ENCODE results near the gene ZNF366.
"Not testable (repeated sequence)": the region's sequence is repeated elsewhere in the genome, so short reads cannot be mapped to it uniquely, and the experiment has no call there.

The ZNF366 gene

GRCh38 chr5:72436796-72437471, 70.3 kb downstream of the ZNF366 start:
- DNase-seq = no peak

GRCh38 chr5:72434781-72435437, 72.3 kb downstream of the ZNF366 start:
- no peak for DNase-seq

DNA sequence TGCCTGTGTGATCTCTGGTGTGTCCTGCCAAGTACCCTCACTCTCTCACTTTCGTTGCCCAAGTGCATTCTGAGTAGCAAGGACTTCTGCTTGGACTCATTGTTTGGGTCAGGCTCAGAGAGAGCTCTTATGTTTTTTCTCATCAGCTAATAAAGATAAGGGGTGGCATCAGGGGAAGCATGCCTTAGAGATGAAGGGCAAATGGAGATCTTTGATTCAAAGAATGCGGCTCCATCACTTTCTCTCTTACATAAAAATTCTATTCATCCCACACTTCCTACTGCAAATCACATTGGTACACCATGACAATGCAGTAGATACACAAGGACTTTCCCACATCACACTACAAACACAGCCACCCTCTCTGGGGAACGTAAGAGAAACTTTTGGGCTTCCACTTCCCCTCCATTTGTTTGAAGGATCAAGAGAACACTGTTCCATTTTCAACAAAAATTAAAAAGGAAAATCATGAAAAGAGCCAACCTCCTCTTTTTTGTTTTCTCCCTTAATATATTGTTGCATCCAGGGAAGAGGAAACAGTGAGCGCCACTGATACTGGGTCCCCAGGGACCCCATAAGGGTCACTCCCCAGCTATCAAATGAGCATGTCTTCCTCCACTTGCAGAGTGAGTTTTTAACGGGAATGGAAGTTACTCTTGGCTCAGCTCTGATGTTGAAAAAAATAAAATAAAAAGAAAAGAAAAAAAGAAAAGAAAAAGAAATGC, 73.0 kb downstream of the ZNF366 start:
- no peak for DNase-seq

DNA sequence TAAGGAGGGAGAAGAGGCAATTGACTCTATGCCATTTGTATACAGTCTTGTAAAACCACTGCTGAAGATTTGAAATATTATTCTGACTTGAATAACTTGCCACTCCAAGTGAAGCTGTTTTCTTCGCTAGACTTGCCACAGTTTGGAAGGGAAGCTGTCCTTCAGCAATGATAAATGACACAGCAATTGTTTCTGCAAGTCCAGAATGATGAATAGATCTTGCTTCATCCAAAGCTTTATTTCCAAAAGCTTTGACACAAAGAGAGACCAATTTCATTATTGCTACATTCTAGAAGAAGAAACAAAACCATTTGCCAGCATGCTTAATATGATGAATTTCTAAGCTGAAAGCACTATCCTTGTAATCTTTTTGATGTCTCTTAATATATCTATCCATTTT, 73.7 kb downstream of the ZNF366 start:
- no peak for DNase-seq

GRCh38 chr5:72428669-72429068, 78.5 kb downstream of the ZNF366 start:
- no peak for DNase-seq

- no peak for DNase-seq
These were observed 79.4 kb downstream of the ZNF366 start for GRCh38 chr5:72427488-72428437.

DNA sequence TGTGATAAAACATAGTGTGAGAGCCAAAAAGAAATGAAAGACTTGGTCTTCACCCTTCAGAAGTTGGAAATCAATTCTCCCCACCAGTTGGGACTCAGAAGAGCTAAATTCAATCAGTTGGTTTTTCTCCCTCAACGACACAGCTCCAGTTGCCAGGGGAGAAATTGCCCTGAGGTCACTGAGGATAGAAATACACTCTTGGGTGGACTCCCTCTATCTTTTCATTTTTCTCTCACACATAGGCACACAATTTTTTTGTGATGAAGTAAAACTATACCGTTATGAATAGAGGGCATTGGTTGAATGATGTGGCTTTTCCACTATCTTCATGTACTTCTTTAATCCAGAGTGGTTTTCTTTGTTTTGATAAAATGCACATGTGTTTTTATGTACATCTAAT, 80.2 kb downstream of the ZNF366 start:
- DNase-seq = no peak

DNA sequence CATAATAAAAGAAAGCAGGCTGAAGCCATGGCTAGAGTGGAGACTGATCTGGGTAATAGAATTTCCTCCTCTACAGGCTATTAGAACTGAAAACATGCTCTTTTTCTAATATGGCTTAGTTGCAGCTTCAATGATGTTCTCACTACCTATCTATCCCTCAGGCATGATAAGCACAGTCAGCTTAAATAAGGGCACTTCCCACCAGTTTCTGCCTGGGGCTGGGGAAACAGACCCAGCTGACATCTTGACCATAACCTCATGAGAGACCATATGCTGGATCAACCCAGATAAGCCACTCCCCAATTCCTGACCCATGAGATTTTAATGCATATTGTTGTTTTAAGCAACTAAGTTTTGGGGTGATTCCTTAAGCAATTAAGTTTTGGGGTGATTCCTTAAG, 81.2 kb downstream of the ZNF366 start:
- no peak for DNase-seq

GRCh38 chr5:72418271-72418670, 88.9 kb downstream of the ZNF366 start:
- no peak for DNase-seq

- DNase-seq = no peak
These were observed 89.7 kb downstream of the ZNF366 start for GRCh38 chr5:72417333-72418062.

DNA sequence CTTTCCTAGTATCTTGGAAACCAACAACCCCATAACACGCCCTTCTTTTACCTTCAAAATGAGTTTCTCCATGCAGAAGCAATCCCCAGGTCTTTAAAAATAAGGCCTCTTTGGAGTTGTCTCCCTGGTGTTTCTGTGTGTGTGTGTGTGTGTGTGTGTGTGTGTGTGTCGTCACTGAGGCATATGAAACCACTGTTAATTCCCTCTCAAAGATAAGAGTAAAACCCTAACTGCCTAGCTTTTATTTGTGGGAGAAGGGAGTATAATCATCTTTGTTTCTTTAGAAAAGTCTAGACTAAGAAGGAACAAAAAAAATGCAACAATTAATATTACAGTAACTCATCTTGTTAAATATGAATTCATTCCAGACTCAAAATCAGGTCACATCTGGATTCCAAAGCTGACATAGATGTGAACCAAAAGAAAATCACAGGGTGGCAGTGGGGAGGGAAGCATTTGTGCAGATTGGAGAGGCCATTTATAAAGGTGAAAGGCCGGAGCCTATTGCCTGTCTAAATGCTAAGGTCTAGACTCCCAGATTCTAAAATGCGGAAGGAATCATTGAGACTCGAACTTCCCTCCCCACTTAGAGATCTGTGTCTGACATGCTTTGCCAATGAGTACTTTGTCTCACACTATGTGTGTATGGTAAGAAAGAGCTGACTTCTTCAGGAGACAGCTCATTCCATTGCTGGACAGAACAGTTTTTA, 91.4 kb downstream of the ZNF366 start:
- no peak for DNase-seq

- no peak for DNase-seq
These were observed 94.7 kb downstream of the ZNF366 start for GRCh38 chr5:72412283-72413055.

GRCh38 chr5:72410688-72411295, 96.4 kb downstream of the ZNF366 start:
- DNase-seq = no peak

DNA sequence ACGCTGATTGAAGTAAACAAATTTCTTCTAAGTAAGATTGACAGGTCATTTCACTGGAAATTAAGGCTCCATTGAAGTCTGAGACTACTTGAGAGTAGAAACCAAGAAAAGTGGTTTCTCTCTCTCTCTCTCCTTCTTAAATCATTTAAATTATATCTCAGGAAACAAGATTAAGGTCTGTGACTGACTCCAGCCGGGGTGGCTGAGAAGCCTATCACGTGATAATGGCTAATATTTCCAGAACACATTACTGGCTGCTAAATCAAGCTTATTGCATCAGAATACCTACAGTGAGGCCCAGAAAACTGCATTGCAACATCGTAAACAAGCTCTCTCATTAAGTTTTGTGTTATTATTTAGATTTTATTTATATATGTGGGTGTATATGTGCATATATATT, 98.6 kb downstream of the ZNF366 start:
- DNase-seq = no peak

DNA sequence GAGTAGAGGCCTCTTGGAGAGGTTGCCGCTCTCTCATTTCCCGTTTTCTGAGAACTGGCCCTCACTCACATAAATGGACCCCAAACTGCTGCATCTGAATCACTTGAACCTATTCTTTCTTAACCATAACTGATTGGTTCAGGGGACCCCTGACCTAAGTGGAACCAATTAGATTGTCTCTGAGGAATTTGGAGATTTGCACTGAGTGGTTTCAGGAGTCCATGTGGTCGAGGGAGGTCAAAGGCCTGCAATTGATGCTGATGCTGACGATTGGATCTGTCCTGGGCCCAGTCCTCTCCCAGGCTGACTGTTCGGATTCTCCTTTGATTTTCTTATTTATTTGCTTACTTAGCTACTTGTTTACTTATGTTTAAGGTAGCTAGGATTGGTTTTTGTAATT, 99.1 kb downstream of the ZNF366 start:
- DNase-seq = no peak

GRCh38 chr5:72407541-72407940, 99.7 kb downstream of the ZNF366 start:
- DNase-seq = no peak

- no peak for DNase-seq
These were observed 100.1 kb downstream of the ZNF366 start for GRCh38 chr5:72407078-72407477.

- DNase-seq = not testable (repeated sequence)
These were observed 102.4 kb downstream of the ZNF366 start for GRCh38 chr5:72404771-72405170.

GRCh38 chr5:72402959-72403628, 104.1 kb downstream of the ZNF366 start:
- no peak for DNase-seq

- DNase-seq = no peak
These were observed 104.8 kb downstream of the ZNF366 start for GRCh38 chr5:72402381-72402890.
